Small intestine (tissue), 7 donors: ENCODE measurements around the gene TANK. TPM values are rescaled to one million over a fixed set of nuclear protein-coding genes. Genes with fewer than 3 reads are reported as not detected.

Experiments
- DNase-seq, 2 donors: peaks; one replicate each; pipeline versions ENCODE4 v3.0.0 to v3.0.0-alpha.2; 2013
- FAIRE-seq: peaks from 2 replicates; lab custom pipeline; 2012; peaks lifted over from hg19 to GRCh38; lab: Jason Lieb, UNC
- H3K27ac ChIP-seq, 3 donors: one replicate each; pipeline ENCODE4 v1.5.1; 2013; ENCODE audit warnings: low read length in 2 of 3, mild to moderate bottlenecking in 2 of 3, control low read depth in 1 of 3, inconsistent platforms in 1 of 3, low read depth in 1 of 3, moderate library complexity in 1 of 3
- H3K27me3 ChIP-seq, 3 donors: one replicate each; pipeline ENCODE4 v1.6.1; 2013; ENCODE audit warnings: low read length in 3 of 3, inconsistent platforms in 1 of 3; ENCODE audit not compliant: control insufficient read depth in 3 of 3, insufficient read depth in 3 of 3
- H3K36me3 ChIP-seq, 3 donors: one replicate each; pipeline ENCODE4 v1.6.1; 2013; ENCODE audit warnings: low read length in 3 of 3, inconsistent platforms in 1 of 3, low read depth in 1 of 3, mild to moderate bottlenecking in 1 of 3, moderate library complexity in 1 of 3; ENCODE audit not compliant: control insufficient read depth in 3 of 3, insufficient read depth in 2 of 3
- H3K4me1 ChIP-seq, 3 donors: one replicate each; pipeline ENCODE4 v1.6.1; 2013; ENCODE audit warnings: low read length in 2 of 3, inconsistent platforms in 1 of 3, low read depth in 1 of 3, mild to moderate bottlenecking in 1 of 3, moderate library complexity in 1 of 3; ENCODE audit not compliant: control insufficient read depth in 3 of 3, insufficient read depth in 2 of 3
- H3K4me3 ChIP-seq, 3 donors: one replicate each; pipeline ENCODE4 v1.5.1; 2013; ENCODE audit warnings: low read length in 3 of 3, control low read depth in 1 of 3, inconsistent platforms in 1 of 3, low read depth in 1 of 3, mild to moderate bottlenecking in 1 of 3, moderate library complexity in 1 of 3
- H3K9me3 ChIP-seq, 2 donors: one replicate each; pipeline ENCODE4 v1.6.1; 2013; ENCODE audit warnings: low read depth in 1 of 2, low read length in 1 of 2; ENCODE audit not compliant: control insufficient read depth in 2 of 2, insufficient read depth in 1 of 2
- WGBS, 3 donors: extraction: QIAGEN DNeasy Blood & Tissue Kit; methylation state at CpG; one replicate each; pipeline ENCODE4 v1.1.7; 2013; 5-methylcytosine and 5-hydroxymethylcytosine counted together
- polyA plus RNA-seq, 4 donors: library from polyadenylated mRNA; stranded (reverse) in 3 of 4; unstranded in 1 of 4; fragments of 200-250 nt in 3 of 4; fragments of 120-200 nt in 1 of 4; gene quantifications; one replicate each; pipeline versions ENCODE4 v1.2.1 to v1.2.3, GENCODE V29; 2013
- donor health status: healthy with polysubstance abuse.
- donor health status: control.
- donor health status: control.
- donor health status: Bipolar disorder and iron deficiency.
- donor health status: healthy.

TANK gene
- polyA plus RNA-seq, 4 donors: 27.7 to 54.8 (median 37.1) TPM

DNA sequence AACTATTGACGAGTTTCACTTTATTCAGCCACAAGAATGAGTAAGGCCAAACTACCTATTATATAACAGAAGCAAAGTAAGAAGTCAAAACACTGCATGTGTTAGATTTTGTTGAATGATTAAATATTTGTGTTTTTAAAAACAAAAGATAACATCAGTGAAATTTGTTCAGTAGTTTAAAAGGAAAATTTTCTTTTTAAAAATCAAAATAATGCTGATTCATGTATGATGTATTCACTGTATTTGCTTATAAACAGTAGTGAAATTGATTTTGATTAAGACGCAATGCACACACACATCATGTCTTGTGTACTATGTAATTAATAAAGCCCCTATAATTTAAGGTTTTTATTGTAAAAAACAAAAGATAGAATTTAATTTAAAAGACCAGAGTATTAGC lies 74.4 kb downstream of the TANK start:
- DNase-seq (no peak), FAIRE-seq (peak; percentile 81)
- H3K36me3 ChIP-seq: peaks cover 3% of the 10 kb centered on the region in 3 donors
- no peaks in the 10 kb centered on the region for H3K9me3 ChIP-seq
- no peak overlapping the region for H3K27ac ChIP-seq
- 87 to 89% (median 88%) methylated on average over 2 of the region's 2 CpGs for WGBS, 3 donors
- peaks cover 0 to 6% (median 3%) of the 10 kb centered on the region in 3 donors for H3K4me1 ChIP-seq
- H3K27me3 ChIP-seq: peaks cover 0 to 7% (median 0%) of the 10 kb centered on the region in 3 donors
- H3K4me3 ChIP-seq: no peak overlapping the region

DNA sequence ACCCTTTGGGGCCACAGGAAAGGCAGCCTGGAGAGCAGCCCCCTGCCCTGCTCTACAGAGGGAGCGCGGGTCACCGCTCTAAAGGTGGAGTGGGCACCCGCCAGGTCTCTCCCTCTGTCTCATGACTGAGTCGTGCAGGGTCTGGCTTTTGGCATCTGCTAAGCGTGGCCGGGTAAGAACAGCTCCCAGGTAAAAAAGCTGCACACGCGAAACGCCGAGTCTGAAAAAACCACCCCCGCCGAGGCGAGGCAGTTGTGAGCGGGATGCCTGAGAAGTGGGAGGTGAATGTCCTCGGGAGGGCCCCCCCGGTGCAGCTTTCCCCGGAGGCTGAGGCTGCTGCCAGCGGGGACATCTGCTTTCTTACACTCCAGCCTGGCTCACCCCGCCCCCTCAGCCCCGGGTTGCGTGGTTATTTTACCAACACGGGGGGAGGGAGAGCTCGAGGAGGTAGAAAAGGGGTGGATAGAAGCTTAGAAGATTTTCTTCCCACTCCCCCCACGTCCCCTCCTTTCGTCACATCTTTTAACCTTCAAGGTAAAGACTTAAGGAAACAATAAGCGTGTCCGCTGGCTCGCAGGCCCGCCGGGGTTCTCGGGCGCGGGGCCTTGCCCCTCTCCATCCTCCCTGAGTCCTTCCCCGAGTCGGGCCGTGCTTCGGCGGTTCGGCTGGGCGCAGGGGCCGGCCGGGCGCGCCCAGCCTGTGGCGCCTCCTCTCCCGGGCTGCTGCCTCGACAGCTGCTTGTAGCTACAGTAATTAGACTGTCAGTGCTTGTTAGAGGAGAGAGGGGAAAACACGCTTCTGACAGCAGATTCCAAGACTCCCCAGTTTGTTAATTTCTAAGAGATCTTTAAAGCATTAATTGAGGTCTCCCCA lies 77.4 kb downstream of the TANK start:
- WGBS, 3 donors: 3 to 6% (median 5%) methylated on average over 49 of the region's 49 CpGs
- H3K4me3 ChIP-seq: peak overlapping the region; percentile 19 to 87 (median 56)
- no peak for FAIRE-seq

DNA sequence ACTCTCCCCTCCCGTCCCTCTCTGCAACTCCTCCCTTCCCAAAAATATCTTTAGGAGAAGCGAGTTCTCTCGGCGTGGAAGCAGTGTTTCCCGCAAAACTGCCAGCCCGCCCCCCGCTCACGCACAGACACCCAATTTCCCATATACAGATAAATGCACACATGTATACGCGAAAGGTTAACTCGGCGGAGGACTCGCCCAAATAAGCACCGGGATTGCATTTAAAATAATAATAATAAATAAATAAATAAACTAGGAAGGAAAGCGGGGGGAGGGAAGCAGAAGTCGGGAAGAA lies 78.0 kb downstream of the TANK start:
- 0 to 1% (median 1%) methylated on average over 16 of the region's 16 CpGs for WGBS, 3 donors
- no peak for DNase-seq
- Histone ChIP-seq H3K4me3 (peak overlapping the region in 2 of 3 donors; percentile 56 to 87), H3K4me1 (peaks cover 0 to 6% (median 3%) of the 10 kb centered on the region in 3 donors), H3K9me3 (no peaks in the 10 kb centered on the region), H3K36me3 (no peaks in the 10 kb centered on the region), H3K27ac (no peak overlapping the region), H3K27me3 (peaks cover 0 to 7% (median 0%) of the 10 kb centered on the region in 3 donors)
- FAIRE-seq: no peak

More for the DNA sequence above, 77.4 kb downstream of the TANK start:
- peak; percentile 32 to 54 for DNase-seq
- no peaks in the 10 kb centered on the region for H3K36me3 ChIP-seq
- peaks cover 0 to 7% (median 0%) of the 10 kb centered on the region in 3 donors for H3K27me3 ChIP-seq
- peaks cover 0 to 6% (median 3%) of the 10 kb centered on the region in 3 donors for H3K4me1 ChIP-seq
- H3K27ac ChIP-seq: no peak overlapping the region
- no peaks in the 10 kb centered on the region for H3K9me3 ChIP-seq

DNA sequence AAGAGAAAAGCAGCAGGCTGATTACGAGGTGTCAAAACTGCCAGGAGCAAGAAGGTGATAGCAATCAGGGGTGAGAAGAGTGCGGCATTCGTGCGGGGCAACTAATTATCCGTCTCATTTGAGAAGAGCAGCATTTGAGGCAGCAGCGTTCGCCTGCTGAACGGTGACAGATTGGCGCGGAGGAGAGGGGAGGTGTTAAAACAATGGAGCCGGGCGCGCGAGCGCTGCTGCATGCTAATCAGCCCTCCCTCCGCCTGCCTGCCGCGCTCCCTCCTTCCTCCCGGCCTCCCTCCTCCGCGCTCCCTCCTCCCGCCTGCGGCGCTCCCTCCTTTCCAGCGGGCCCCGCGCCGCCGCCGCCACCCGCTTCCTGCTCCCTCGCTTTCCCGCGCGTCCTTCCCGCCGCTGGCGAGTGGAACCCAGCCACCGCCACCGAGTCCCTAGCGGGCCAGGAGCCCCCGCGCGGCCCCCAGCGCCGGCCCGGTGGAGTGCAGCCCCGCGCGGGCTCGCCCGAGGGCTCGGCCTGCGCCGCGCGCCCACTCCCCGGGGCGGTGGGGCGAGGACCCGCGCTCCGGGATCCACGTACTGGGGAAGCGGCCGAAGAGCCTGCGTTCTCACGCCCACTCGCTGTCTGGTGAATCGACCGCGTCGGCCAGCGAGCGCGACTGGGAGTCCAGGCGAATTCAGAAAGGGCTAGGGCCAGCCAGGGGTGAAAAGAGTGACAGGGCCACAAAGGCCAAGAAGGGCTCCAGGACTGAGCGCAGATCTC lies 78.5 kb downstream of the TANK start:
- no peak for FAIRE-seq
- Histone ChIP-seq H3K36me3 (no peaks in the 10 kb centered on the region), H3K9me3 (no peaks in the 10 kb centered on the region), H3K27ac (no peak overlapping the region), H3K27me3 (peaks cover 0 to 7% (median 0%) of the 10 kb centered on the region in 3 donors), H3K4me1 (peaks cover 0 to 6% (median 3%) of the 10 kb centered on the region in 3 donors), H3K4me3 (peak overlapping the region; percentile 38 to 87 (median 56))
- peak; percentile 51 to 81 for DNase-seq
- WGBS, 3 donors: 2 to 5% (median 2%) methylated on average over 57 to 78 of the region's 78 CpGs

DNA sequence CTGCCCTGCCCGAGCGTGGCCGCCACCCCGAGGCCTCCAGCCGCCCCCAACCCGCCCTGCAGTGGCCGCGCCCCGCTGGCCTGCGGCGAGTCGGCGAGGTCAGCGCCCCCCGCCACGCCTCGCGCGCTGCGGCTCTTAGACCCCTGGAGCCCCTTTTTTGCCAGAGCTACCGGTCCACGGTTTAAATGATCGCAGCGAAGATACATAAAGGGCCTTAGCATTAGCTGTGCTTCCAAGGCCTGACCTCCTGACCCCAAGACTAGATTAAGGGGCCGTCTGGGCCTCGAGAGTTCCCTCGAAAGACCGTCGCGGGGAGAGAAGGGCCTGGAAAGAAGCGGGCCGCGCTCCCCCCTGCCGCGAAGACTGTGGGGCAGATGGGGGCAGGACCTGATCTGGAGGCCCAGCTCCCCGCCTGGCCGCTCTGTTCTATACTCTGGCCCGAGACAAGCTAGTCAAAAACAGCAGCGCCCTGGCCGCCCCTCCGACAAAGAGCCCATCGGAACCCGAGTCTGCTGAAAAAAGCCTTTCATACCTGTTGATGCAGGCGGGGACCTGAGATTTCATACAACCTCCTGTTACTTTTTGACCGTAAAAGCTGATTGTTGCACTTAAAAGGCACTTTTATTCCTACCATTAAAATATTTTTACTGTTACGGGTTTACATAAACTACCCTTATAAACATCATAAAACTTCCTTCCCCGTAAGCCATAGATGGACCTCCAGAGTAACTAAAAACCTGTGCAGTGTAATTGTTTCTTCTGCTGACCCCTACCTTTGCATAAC lies 79.3 kb downstream of the TANK start:
- Histone ChIP-seq H3K27ac (no peak overlapping the region), H3K36me3 (no peaks in the 10 kb centered on the region), H3K27me3 (peaks cover 0 to 7% (median 0%) of the 10 kb centered on the region in 3 donors), H3K4me3 (peak overlapping the region in 2 of 3 donors; percentile 56 to 87), H3K4me1 (peaks cover 0 to 8% (median 3%) of the 10 kb centered on the region in 3 donors), H3K9me3 (no peaks in the 10 kb centered on the region)
- no peak for FAIRE-seq
- WGBS, 3 donors: 84 to 94% (median 89%) methylated on average over 44 to 47 of the region's 47 CpGs
- no peak for DNase-seq

DNA sequence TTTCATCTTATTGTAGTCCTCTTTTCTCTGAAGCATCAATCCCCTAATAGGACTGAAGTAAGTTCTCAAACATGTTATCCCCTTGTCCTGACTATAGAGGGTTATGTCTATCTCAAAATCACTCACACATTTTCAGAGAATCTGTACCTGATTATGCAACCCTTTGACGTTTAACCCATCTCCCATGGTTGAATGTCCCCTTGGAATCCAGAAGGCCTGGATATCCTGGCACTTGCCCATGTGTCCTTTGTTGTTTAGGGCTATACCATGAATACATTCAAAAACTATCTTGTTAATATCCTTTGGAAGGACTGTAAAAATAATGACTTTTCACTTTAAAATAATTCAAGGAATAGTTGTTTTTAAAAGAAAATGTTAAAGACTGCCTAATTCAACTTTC lies 81.7 kb downstream of the TANK start:
- no peak overlapping the region for H3K4me3 ChIP-seq
- WGBS, 3 donors: 54 to 66% (median 65%) methylated on average over 1 of the region's 1 CpG
- peaks cover 0 to 1% (median 0%) of the 10 kb centered on the region in 3 donors for H3K36me3 ChIP-seq
- peaks cover 0 to 11% (median 0%) of the 10 kb centered on the region in 3 donors for H3K27me3 ChIP-seq
- DNase-seq: no peak
- H3K4me1 ChIP-seq: peaks cover 2 to 8% (median 3%) of the 10 kb centered on the region in 3 donors
- no peak overlapping the region for H3K27ac ChIP-seq
- H3K9me3 ChIP-seq: no peaks in the 10 kb centered on the region
- no peak for FAIRE-seq

DNA sequence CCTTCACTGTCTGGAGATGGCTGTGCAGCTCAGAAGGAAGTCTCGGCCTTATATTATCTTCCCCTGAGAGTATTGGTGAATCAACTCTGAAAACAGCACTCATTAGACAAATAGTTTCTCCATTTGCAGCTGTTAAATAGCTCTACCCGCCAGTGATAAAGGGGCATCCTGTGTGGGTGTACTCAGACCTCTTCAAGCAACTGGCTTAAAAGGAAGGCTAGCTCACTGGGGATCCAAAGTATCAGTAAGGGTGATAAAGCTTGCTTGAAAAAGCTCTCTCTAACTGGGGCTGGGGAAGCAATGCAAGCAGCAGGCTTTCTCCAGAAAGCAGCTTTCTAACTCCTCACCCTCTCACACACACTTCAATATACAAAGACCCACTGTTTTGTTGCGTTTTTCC lies 83.1 kb downstream of the TANK start:
- Histone ChIP-seq H3K36me3 (peaks cover 0 to 1% (median 0%) of the 10 kb centered on the region in 3 donors), H3K27ac (no peak overlapping the region), H3K27me3 (peaks cover 0 to 4% (median 0%) of the 10 kb centered on the region in 3 donors), H3K4me1 (peaks cover 0 to 2% (median 2%) of the 10 kb centered on the region in 3 donors), H3K4me3 (no peak overlapping the region), H3K9me3 (no peaks in the 10 kb centered on the region)
- 75 to 80% (median 79%) methylated on average over 3 of the region's 3 CpGs for WGBS, 3 donors
- FAIRE-seq (no peak), DNase-seq (no peak)
